Skeletal muscle tissue (tissue), 4 donors: ENCODE results near the gene SLC48A1. TPM values are rescaled to one million over a fixed set of nuclear protein-coding genes. Genes with fewer than 3 reads are reported as not detected.
A peak's percentile ranks its signal among the peaks of the same experiment; 100 is the strongest.

Source experiments
- H3K27ac ChIP-seq: one replicate; pipeline ENCODE4 v1.7.0; 2013; ENCODE audit warnings: mild to moderate bottlenecking, low read depth, low read length, inconsistent platforms
- H3K27me3 ChIP-seq, 3 donors: one replicate each; pipeline ENCODE4 v1.7.0; 2013; ENCODE audit warnings: low read length in 3 of 3; ENCODE audit not compliant: control insufficient read depth in 3 of 3, insufficient read depth in 3 of 3
- H3K36me3 ChIP-seq, 3 donors: one replicate each; pipeline ENCODE4 v1.7.0; 2013; ENCODE audit warnings: low read length in 3 of 3; ENCODE audit not compliant: control insufficient read depth in 3 of 3, insufficient read depth in 3 of 3
- H3K4me1 ChIP-seq, 3 donors: one replicate each; pipeline ENCODE4 v1.7.0; 2013; ENCODE audit warnings: low read length in 3 of 3, mild to moderate bottlenecking in 3 of 3; ENCODE audit not compliant: control insufficient read depth in 3 of 3, insufficient read depth in 3 of 3
- H3K4me3 ChIP-seq, 3 donors: one replicate each; pipeline ENCODE4 v1.7.0; 2013; ENCODE audit warnings: low read length in 3 of 3
- H3K9ac ChIP-seq, 3 donors: one replicate each; pipeline ENCODE4 v1.7.0; 2013; ENCODE audit warnings: low read length in 3 of 3, mild to moderate bottlenecking in 3 of 3, moderate library complexity in 2 of 3, low read depth in 1 of 3
- H3K9me3 ChIP-seq, 3 donors: one replicate each; pipeline ENCODE4 v1.7.0; 2013; ENCODE audit warnings: low read length in 3 of 3; ENCODE audit not compliant: control insufficient read depth in 3 of 3
- total RNA-seq: library from RNA; depleted of rRNA; stranded (reverse); fragments of >200 nt; gene quantifications from one replicate; pipeline ENCODE4 v1.2.3, GENCODE V29; 2014
- donor health status: Osteomylitis.

Gene SLC48A1
- total RNA-seq, 1 donor from 2014 or later = 7.8 TPM

DNA sequence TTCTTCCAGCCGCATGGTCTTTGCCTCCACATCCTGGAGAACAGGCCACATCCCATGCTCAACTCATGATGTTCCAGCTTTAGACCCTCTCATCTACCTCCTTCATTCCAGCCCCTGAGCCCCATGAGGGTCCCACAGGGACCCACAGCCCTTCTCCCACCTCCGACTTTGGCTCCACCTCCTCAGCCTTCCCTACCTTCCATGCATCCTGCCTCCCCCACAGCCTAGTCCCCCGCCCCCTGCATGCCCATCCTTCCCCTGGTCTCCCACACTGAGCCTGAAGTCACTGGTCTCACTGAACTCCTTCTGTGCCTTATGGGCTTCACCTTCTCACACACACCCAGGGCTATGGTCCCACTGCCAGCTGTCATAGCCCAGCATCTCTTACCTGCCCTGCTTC lies 24.1 kb upstream of the SLC48A1 start:
- H3K36me3 ChIP-seq = peaks cover 0 to 4% (median 2%) of the 10 kb centered on the region in 3 donors
- H3K9me3 ChIP-seq = no peaks in the 10 kb centered on the region
- H3K27me3 ChIP-seq = peaks cover 2 to 6% (median 3%) of the 10 kb centered on the region in 3 donors
- H3K27ac ChIP-seq = no peak overlapping the region
- no peak overlapping the region for H3K4me3 ChIP-seq
- no peak overlapping the region for H3K9ac ChIP-seq
- H3K4me1 ChIP-seq = peaks cover 19 to 27% (median 23%) of the 10 kb centered on the region in 3 donors

DNA sequence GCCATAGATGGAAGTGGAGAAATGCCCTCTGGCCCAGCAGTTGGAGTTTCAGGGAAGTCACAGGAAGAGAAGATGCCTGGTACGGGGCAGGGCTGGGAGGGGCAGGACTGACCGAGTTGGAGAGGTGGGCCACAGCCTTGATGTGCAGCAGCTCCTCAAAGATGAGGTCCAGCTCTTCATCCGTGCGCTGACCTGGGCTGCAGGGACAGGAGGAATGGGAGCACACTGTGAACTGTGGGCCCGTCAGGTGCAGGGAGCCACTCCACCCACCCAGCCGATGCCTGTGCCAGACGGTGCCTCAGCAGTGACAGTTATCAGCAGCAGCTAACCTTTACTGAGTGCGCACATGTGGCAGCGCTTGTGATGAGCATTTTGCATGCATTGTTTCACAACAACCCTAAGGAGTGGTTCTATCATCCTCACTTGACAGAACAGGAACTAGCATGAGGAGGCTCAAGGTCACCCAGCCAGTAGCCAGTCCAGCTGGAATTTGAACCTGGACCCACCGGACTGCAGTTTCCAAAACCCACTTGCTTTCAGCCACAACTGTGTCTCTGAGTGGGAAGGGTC lies 22.7 kb upstream of the SLC48A1 start:
- H3K4me3 ChIP-seq = no peak overlapping the region
- H3K36me3 ChIP-seq = peaks cover 0 to 4% (median 2%) of the 10 kb centered on the region in 3 donors
- peaks cover 0 to 5% (median 3%) of the 10 kb centered on the region in 3 donors for H3K27me3 ChIP-seq
- H3K9me3 ChIP-seq = no peaks in the 10 kb centered on the region
- H3K9ac ChIP-seq = no peak overlapping the region
- H3K27ac ChIP-seq = no peak overlapping the region
- peaks cover 30 to 39% (median 38%) of the 10 kb centered on the region in 3 donors for H3K4me1 ChIP-seq

GRCh38 chr12:47750916-47751470 lies 22.0 kb upstream of the SLC48A1 start:
- peaks cover 0 to 5% (median 3%) of the 10 kb centered on the region in 3 donors for H3K27me3 ChIP-seq
- H3K9me3 ChIP-seq = no peaks in the 10 kb centered on the region
- peak overlapping the region in 1 of 3 donors; percentile 33 for H3K9ac ChIP-seq
- H3K27ac ChIP-seq = no peak overlapping the region
- peaks cover 0 to 4% (median 2%) of the 10 kb centered on the region in 3 donors for H3K36me3 ChIP-seq
- no peak overlapping the region for H3K4me3 ChIP-seq
- peaks cover 30 to 43% (median 39%) of the 10 kb centered on the region in 3 donors for H3K4me1 ChIP-seq

DNA sequence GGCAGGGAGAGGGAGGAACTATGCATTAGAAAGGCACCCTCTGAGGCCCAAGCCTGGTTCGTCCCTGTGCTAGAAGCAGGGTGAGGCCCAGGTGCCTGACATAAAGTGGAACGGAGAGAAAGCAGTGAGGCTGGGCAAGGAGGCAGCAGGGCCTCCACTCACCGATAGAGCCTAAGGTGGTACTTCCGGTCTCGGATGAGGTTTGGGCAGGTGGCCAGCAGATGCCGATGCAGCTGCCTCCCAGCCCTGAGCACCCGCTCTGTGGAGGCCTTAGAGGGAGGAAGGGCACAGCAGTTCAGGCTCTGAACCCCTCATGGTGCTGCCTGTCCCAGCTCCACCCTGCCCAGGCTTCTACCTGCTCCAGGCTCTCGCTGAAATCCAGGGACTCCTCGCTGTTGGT lies 21.5 kb upstream of the SLC48A1 start:
- Histone ChIP-seq H3K9ac (peak overlapping the region in 1 of 3 donors; percentile 33), H3K4me1 (peaks cover 30 to 45% (median 39%) of the 10 kb centered on the region in 3 donors), H3K36me3 (peaks cover 0 to 4% (median 2%) of the 10 kb centered on the region in 3 donors), H3K9me3 (no peaks in the 10 kb centered on the region), H3K27me3 (peaks cover 0 to 1% (median under 1%) of the 10 kb centered on the region in 3 donors), H3K27ac (no peak overlapping the region), H3K4me3 (no peak overlapping the region)

DNA sequence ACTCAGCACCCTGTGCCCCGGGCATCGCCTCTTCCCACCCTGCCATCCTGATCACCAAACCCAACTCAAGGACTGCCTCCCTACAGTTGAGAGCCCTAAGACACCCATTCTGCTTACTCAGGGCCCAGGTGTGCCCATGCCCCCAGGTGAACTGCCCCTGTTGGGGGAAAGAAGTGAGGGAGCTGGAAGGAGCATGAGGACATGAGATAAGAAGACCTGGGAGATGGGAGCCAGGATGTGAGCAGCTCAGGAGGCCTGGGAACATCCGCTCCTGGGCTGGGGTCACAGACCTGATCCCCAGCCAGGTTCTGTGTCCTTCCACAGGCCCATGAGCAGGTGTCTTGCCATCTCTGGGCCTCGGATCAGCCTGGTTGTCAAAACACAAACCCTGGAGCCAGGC lies 20.9 kb upstream of the SLC48A1 start:
- Histone ChIP-seq H3K9me3 (no peaks in the 10 kb centered on the region), H3K9ac (no peak overlapping the region), H3K36me3 (peaks cover 0 to 4% (median 2%) of the 10 kb centered on the region in 3 donors), H3K27ac (no peak overlapping the region), H3K4me3 (no peak overlapping the region), H3K27me3 (no peaks in the 10 kb centered on the region), H3K4me1 (peaks cover 30 to 45% (median 39%) of the 10 kb centered on the region in 3 donors)

DNA sequence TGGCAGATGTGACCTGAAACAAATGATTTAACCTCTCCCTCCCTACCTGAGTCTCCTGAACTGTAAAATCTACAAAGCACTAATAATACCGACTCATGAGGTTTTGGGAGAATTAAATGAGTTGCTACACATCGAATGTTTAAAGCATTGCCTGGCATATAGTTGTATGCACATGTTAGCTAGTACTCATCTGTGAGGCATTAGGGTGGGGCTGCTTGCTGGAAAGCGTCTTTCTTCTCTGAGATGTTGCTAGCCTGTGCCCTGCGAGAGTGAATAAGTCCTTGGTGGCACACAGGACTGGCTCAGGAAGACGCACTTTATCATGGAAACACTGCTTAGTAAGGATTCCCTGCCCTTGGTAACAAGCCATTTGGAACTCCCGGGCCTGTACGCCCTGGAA lies 20.5 kb upstream of the SLC48A1 start:
- peaks cover 0 to 4% (median 2%) of the 10 kb centered on the region in 3 donors for H3K36me3 ChIP-seq
- H3K27ac ChIP-seq = no peak overlapping the region
- H3K4me3 ChIP-seq = no peak overlapping the region
- H3K27me3 ChIP-seq = no peaks in the 10 kb centered on the region
- peaks cover 34 to 49% (median 39%) of the 10 kb centered on the region in 3 donors for H3K4me1 ChIP-seq
- H3K9me3 ChIP-seq = no peaks in the 10 kb centered on the region
- H3K9ac ChIP-seq = peak overlapping the region in 2 of 3 donors; percentile 30 to 41

GRCh38 chr12:47753021-47754001 lies 19.7 kb upstream of the SLC48A1 start:
- Histone ChIP-seq H3K27me3 (no peaks in the 10 kb centered on the region), H3K9ac (peak overlapping the region; percentile 7 to 45 (median 30)), H3K4me3 (peak overlapping the region; percentile 2 to 26 (median 17)), H3K9me3 (no peaks in the 10 kb centered on the region), H3K36me3 (peaks cover 0 to 4% (median 2%) of the 10 kb centered on the region in 3 donors), H3K4me1 (peaks cover 39 to 54% (median 47%) of the 10 kb centered on the region in 3 donors), H3K27ac (peak overlapping the region; percentile 68)

GRCh38 chr12:47754126-47754525 lies 18.9 kb upstream of the SLC48A1 start:
- Histone ChIP-seq H3K27me3 (no peaks in the 10 kb centered on the region), H3K4me1 (peaks cover 41 to 58% (median 52%) of the 10 kb centered on the region in 3 donors), H3K27ac (peak overlapping the region; percentile 68), H3K9ac (peak overlapping the region in 2 of 3 donors; percentile 1 to 7), H3K4me3 (peak overlapping the region in 2 of 3 donors; percentile 1 to 26), H3K9me3 (no peaks in the 10 kb centered on the region), H3K36me3 (peaks cover 0 to 2% (median under 1%) of the 10 kb centered on the region in 3 donors)

GRCh38 chr12:47754881-47755280 lies 18.2 kb upstream of the SLC48A1 start:
- H3K4me3 ChIP-seq = peak overlapping the region in 1 of 3 donors; percentile 35
- no peaks in the 10 kb centered on the region for H3K9me3 ChIP-seq
- H3K27ac ChIP-seq = peak overlapping the region; percentile 36
- no peaks in the 10 kb centered on the region for H3K27me3 ChIP-seq
- peak overlapping the region in 1 of 3 donors; percentile 1 for H3K9ac ChIP-seq
- H3K4me1 ChIP-seq = peaks cover 47 to 65% (median 59%) of the 10 kb centered on the region in 3 donors
- peaks cover 0 to 2% (median 0%) of the 10 kb centered on the region in 3 donors for H3K36me3 ChIP-seq
